GM18907 (cell line): ENCODE results near the gene C1QTNF5.

Source experiments
- ATAC-seq: cut with Tn5 transposase; IDR thresholded peaks from one replicate; pipeline ENCODE4 v1.9.1; 2021; ENCODE audit warnings: mild to moderate bottlenecking, moderate library complexity; ENCODE audit not compliant: unreplicated experiment

Gene C1QTNF5

DNA sequence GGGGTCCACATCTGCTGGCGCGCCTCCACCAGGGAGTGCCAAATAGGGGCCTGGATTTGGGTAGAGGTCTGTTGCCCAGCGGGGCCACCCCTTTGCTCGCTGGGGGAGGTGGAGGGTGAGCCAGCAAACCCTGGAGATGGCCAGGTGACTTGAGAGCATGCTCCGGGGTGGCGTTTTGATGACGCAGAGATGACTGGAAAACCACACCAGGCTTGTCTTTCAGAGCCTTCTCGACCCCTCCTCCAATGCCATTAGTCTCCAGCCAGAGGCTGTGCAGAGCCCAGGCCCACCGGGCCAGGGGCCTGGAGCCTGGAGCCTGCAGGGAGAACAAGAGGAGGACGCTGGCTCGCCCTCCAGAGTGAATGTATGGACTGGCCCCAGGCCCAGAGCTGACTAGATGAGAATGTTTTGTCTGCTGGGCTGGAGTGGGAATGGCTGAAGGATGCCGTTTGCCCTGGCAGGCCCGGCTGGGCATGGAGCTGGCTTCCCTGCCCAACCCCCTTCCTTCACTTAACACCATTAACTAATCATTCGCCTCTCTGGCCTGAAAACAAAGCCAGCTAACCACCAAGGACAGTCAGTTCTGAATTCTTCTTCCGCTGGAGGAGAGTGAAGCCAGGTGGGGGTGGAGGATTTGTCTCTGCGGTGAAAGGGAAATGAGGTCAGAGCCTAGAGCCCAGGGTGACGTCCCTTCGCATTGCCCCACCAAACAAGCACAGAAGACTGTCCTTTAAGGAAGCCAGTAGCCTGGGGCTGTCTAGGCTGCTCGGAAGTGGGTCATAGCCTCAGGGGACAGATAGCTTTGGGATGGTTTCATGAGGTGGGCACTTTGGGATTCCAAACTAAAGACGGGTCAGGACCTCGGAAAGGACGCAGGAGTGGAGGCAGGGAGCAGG, 22.2 kb downstream of the C1QTNF5 start:
- no peak for ATAC-seq

DNA sequence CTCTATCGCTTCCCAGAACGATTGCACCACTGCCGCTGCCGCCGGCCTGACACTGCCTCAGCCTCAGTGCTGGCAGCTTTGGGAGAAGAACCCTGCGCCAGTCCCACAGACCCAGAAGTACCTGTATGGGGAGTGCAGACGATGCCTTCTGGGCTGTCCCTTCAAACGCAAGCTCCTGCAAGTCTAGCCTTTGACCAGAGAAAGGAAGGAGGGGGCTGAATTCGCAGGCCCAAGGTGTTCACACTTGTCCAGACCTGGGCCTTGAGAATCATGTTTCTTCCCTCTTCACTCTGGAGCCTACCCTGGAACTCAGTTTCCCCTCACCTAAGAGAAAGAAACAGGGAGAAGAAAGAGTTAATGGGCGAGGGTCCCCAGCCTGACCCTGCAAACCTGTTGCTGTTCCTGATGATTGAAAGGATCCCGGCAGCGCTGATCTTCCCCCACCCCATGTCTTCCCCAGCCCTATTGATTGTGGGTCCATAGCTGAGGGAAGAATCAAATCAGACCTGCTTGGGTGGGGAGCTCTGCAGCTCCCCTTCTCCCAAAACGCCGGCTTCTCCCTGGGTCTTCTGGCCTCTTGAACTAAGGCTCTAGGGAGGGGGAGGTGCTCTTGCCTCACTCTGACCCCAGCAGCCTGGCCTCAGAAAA, 23.0 kb downstream of the C1QTNF5 start:
- ATAC-seq: no peak

DNA sequence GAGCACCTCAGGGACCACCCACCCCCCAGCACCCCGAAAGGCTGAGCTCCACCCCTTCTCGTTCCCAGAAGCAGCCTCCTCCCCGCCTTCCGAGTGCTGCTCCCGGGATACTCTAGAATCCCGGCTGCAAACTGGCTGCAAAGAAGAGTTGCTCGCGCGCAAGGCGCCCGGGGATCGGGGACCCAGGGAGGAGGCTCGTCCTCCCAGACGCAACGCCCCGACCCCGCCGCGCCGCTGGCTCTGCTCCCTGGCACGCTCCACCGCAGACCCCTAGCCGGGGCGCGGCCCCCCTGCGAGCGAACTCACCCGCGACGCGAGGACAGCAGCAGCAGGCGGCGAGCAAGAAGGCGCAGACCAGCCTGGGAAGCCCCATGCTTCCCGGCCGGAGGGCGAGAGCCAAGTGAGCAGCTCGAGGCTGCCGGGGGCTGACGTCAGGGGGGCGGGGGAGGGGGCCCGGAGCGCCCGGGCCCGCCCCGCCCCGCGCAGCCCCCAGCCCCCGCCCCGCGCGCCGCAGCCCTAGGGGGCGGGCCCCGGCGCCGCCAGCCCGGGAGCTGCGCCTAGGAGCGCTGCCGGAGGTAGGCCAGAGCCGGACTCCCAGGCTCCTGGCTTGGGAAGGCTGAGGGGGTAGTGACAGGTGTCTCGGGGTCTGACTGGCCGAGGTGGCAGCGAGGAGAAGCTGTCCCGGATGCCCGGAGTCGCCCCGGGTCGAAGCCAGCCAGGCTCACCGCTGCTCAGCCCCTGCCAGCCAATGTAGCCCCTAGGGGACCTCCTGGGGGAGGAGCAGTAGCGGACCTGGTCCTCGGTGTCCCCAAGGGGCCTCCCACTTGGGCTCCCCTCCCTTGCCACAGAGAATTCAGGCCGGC, 23.7 kb downstream of the C1QTNF5 start, which contains the start of gene MCAM:
Gene MCAM (minus strand): TSS at position 402 of the 863 bp plus-strand sequence. CDS start 29 bp downstream, at position 373.
- no peak for ATAC-seq

DNA sequence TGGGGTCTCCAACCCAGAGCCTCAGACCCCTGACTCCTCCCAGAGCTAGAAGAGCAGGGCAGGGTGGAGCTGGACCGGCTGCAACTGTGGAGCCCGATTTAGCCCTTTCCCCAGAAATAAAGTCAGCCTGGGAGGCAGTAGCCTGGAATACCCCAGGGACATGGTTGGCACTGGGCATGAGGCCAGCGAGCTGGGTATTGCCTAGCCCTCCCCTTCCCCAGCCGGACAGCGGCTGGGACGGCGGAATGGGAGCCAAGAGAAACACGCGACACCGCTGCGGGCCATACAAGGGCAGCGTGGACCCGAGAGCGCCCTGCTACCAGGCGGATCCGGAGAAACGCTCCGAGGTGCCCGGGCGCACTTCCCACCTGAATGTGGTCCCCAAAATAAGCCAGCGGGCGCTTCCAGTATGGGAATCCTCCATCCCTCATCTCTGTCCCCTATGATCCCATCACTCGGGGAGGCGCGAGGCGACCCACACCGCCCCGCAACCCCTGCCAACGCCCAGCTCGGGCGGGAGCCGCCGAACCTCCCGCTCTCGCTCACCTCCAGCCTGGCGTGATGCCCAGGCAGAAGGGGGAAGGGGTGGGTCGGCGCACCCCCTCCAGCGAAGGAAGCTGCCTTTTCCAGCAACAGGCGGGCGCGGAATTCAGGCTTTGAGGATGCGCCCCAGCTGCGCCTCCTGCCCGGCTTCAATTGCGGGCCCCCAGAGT, 24.5 kb downstream of the C1QTNF5 start:
- no peak for ATAC-seq

DNA sequence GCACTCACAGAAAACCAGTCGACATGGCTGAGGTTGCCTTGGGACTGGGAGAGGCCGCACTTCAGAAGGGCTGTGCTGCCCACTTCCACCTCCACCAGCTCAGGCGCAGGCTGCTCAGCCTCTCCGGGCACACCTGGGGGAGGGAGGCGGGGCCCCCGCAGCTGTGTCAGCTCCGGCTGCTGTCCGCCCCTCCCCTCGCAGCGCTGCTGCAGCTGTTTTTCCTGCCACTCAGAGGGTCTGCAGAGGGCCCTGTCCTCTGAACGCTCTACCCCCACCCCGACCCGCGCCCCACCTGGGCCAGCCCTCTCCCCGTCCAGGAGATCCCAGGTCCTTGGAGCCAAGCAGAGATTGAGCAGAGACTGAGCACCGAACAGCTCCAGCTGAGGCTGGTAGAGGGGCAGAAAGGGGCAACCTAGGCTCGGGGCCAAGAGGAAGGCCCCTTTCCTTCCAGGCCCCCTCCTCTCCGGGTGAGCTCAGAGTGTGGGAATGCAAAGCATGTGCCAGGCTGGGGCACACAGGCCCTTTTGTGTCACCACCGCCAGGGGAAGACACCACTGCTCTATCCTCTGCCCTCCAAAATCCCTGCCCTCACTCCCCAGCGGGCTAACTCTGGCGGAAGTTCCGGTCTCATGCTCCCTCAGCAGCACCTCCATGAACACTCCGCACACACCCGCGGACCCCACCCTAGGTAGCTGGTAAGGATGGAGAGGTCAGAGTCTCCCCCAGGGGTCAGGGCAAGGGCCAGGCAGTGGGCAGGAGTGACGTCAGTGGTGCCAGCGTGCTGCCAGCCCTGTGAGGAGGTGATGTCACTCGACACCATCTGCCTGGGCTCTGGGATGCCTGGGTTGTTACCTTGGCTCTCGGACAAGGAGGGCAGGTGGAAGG, 25.3 kb downstream of the C1QTNF5 start:
- ATAC-seq: peak; percentile 39

DNA sequence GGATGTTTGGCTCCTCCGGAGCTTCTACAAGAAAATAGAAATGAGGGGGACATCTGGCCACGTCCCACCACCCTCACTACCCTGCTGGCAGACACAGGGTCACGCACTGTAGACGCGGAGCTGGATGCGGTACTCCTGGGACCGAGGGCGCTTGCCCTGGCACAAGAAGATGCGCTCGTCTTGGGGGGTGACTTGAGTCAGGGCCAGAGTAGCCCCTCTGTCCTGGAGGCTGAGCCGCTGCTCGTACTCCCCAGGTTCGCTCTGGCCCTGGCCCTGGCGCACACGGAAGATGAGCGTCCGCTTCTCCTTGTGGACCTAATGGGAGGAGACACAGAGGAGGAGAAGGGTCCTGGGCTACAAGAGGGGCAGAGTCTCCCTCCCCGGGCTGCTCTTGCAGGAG, 26.0 kb downstream of the C1QTNF5 start:
- ATAC-seq: no peak

DNA sequence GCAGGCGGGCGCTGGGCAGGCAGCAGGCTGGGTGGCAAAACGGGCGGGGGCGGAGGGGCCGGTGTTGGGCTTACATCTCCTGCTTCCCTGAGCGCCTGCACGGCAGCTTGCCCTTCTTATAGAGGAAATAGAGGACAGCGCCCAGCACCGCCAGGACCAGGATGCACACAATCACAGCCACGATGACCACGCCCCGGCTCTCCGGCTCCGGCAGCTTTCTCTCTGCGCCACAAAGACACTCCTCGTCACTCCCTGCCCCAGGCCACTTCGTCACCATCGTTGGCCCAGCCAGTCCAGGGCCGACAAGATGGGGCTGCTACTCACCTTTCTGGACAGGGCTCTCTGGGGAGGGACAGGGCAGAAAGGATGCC, 30.0 kb downstream of the C1QTNF5 start:
- no peak for ATAC-seq

DNA sequence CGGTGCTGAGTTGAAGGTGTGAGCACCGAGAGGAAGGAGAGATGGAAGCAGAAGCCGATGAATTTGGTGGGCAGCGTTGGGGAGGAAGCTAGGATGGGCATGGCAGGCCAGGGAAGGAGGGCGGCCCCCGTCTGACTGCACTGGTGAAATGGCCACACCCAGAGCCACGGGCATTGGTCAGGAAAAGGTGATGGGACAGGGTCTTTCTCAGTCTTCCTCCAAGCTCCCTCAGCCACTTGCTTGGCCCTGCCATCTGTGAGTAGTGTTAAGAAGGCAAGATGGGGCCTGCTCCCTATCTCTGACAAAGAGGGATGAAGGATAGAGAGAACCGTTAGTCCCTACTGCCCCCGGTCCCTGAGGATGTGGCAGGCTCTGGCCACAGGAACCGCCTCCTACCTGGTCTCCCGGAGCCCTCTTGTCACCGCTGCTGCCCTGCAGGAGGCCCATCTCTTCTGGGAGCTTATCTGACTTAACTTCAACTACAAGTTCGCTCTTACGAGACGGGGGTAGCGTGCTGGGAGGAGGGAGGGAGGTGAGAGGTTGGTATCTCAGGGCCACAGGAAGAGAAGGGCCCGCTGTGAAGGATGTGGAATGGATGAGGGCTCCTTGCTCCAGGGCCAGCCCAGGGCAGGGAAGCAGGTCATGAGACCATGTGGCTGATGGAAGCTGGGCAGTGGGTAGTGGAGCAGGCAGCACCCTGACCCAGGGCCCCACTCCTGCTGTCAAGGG, 30.6 kb downstream of the C1QTNF5 start:
- no peak for ATAC-seq

DNA sequence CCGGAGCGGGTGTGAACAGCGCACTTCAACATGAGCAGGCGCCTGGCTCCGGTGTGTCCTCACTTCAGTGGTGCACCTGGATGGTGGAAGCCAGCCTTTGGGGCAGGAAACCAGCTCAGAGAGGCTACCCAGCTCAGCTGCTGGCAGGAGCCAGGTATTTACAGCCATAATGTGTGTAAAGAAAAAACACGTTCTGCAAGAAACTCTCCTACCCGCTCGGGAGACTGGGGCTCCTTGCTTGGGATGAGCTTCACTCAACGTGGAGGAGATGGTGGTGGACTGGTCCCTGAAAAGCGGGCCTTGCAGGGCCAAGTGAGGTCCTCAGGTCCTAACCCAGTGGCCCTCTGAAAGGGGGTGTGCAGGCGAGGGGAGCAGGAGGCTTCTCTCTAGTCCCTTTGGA, 31.3 kb downstream of the C1QTNF5 start:
- ATAC-seq: no peak

DNA sequence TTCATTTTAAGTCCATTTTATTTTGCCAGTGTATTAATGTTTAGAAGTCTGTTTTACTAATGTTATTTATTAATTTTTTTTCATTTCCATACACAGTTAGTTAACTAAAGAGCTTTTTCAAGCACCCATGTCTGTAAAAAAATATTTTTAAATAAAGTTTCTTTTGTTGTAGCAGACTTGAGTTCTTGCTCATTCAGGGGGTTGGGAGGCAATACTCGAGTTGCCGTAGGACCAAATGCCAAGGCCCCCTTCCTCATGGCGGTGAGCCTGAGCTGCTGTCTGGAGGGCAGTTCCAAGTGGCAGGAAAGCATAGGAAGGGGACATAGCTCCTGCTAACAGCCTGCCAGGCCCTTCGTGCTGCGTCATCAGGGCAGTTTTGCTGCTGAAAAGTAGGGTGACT, 32.7 kb downstream of the C1QTNF5 start:
- no peak for ATAC-seq

DNA sequence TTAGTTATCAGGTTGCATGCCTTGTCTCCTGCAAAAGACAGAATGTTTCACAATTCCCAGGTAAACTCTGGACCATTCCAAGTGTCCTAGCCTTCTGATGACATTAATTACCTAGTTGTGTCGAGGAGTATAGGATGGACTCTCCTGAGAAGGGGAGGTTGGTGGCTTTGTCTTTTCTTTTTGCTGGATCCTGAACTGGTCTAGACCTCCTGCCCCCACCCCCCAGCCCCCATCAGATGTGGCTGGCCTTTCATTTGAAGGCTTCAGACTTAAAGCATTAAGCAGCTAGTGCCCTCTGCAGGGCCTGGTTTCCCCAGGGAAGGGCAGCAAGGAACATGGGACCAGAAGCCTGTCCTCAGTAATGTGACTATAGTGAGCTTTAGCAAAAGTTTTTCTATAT, 33.5 kb downstream of the C1QTNF5 start:
- no peak for ATAC-seq

DNA sequence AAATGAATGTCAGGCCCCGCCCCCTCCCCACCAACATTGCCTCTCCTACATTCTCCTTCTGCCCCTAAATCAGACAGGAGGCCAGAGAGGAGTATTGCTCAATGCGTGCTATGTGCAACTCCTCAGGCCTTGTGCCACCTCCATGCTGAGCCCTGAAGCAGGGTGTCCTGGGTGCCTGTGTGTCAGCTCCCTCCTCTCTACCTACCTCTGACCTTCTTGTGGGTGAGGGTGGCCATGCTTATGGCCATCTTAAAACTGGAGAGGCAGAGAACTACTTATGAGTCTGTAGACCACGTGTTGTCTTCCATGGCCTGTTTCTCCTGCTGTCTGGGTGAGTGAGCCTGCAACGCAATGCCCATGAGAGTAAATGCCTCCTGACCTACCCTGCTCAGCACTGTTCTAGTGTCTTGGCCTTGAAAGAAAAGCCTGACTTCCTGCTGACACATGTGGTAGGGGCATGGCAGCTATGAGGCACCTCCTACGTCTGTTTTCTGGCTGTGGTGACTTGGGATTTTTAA, 34.3 kb downstream of the C1QTNF5 start:
- ATAC-seq: no peak

DNA sequence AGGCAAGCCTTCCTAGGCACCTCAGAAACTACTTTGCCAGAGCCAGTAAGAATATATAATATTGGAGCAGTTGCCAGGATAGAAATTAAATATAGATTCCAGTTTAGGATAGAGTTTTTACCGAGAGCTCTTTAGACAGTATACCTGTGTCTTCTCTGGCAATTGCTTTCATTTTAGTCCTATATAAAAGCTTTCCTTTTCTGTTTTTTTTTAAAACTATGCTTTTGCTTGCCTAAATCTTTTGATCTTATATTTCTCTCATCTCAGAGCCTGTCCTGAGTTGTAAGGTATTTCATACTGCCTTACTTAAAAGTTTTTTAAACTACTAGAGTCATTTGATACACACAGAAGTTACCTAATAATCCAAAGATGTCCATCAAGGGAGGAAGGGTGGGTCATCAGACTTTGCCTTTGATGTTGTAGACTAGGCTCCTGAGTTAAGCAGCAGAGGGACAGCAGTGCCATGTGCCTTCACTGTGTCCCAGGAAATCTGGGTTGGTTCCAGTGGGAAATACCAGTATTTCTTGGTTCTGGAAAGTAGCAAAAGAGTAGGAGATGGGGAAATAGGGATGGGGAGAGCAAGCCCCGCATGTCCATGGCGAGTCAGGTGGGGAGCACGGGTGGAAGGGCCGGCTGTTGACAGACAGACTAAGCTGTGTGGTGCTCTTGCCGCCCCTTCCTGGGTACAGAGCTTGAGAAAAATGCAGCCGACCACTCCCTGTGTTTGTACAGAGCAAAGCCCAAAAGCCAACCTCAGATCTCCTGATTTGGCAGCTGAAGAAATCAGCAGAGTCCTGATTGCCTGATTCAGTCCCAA, 34.9 kb downstream of the C1QTNF5 start:
- no peak for ATAC-seq

DNA sequence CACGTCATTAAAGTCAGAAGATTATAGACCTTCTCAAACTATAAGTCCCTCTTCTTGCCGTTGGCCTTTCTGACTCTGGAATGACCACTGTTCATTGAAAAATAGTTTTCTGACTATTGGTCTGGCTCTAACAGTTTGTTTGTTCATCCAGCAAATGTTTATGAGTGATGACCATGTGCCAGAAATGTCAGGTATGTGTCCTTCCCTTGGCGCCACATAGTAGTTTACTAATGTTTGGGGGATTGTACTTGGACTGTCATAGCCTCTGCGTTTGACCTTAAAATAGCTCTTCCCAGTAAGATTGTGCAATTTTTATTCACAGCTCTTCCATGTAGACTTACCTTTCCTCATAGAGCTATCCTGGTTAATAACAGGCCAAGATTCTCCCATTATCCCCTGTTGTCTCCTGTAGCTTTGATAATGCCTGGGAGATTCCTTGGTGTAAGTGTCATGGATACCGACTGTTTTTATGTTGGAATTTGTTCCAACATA, 37.4 kb downstream of the C1QTNF5 start:
- ATAC-seq: no peak

DNA sequence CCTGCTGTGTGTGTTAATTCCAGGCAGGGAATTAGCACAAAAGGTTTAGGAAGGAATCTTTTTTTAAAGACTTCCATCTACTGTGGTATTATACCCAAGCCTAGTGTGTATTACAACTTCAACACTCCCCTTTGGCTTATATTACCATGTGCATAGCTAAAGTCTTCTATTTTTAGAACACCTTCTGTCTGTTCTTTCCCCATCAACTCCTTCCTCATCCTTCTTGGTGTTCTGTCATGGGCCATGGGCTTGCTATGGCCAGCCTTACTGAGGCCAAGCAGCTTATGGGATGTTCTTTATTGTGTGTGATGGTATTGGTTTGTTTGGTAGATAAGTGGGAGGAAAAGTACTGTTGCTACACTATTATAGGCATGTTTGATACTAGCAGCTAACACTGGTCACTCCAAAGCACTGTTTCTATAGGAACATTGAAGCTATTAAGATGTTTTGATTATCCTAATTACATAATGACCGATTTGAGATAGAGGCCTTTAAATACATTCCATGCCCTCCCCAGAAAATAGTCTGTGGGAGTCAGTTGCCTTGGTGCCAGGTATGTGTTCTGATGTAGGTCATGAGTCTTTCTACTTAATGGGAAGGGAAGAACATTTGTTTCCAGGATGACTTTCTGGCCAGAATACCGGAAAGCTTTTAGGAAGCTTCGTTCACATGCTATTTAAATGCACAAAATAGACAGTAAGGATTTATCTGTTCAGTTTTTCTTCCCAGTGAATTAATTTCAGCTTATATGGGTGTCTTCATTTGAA, 40.3 kb downstream of the C1QTNF5 start:
- no peak for ATAC-seq

DNA sequence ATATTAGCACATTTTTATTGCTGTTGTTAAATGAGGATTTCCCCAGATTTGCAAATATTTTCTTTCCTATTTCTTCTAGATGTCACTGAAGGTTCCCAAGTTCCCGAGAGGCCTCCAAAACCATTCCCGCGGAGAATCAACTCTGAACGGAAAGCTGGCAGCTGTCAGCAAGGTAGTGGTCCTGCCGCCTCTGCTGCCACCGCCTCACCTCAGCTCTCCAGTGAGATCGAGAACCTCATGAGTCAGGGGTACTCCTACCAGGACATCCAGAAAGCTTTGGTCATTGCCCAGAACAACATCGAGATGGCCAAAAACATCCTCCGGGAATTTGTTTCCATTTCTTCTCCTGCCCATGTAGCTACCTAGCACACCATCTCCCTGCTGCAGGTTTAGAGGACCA, 41.3 kb downstream of the C1QTNF5 start:
- no peak for ATAC-seq

DNA sequence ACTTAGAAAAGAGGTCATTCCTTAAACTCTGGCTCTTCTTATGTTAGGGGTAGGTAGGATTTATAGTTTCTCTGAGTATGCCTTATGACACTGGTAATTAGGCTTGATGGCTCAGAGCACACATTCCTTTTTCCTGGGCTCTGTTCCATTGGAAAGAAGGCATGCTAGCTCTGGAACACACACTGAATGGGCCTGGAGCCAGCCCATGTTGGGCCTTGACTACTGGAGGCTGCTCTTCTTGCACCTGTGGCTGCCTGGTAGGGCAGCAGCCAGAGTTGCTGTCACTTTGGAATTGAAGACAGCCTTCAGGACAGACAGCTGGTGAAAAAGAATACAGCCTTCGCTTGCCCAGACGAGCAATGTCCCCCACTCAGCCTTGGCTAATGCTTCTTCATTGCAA, 42.0 kb downstream of the C1QTNF5 start:
- no peak for ATAC-seq
